Osteocyte (in vitro differentiated cells): ENCODE data around the gene TRMT112. TPM values are rescaled to one million over a fixed set of nuclear protein-coding genes. Genes with fewer than 3 reads are reported as not detected.

Experiments
- DNase-seq: peaks from one replicate; pipeline ENCODE4 v3.0.0; 2021; ENCODE audit warnings: mixed read lengths; ENCODE audit not compliant: unreplicated experiment; ENCODE audit errors: extremely low spot score
- H3K27ac Mint-ChIP-seq: one replicate; pipeline ENCODE4 v1.8.0; 2021; ENCODE audit warnings: mild to moderate bottlenecking, mixed read lengths; ENCODE audit not compliant: unreplicated experiment
- H3K27me3 Mint-ChIP-seq: one replicate; pipeline ENCODE4 v1.8.0; 2021; ENCODE audit warnings: mixed read lengths; ENCODE audit not compliant: unreplicated experiment
- H3K36me3 Mint-ChIP-seq: one replicate; pipeline ENCODE4 v1.8.0; 2021; ENCODE audit warnings: mixed read lengths; ENCODE audit not compliant: unreplicated experiment
- H3K4me1 Mint-ChIP-seq: one replicate; pipeline ENCODE4 v1.8.0; 2021; ENCODE audit warnings: mixed read lengths; ENCODE audit not compliant: unreplicated experiment
- H3K4me3 Mint-ChIP-seq: one replicate; pipeline ENCODE4 v1.8.0; 2021; ENCODE audit warnings: mild to moderate bottlenecking, moderate library complexity, mixed read lengths; ENCODE audit not compliant: unreplicated experiment
- H3K9me3 Mint-ChIP-seq: one replicate; pipeline ENCODE4 v1.8.0; 2021; ENCODE audit warnings: mixed read lengths; ENCODE audit not compliant: unreplicated experiment
- CTCF ChIP-seq: fragments of 200-600 bp; sonication (generic); IDR thresholded peaks from 2 replicates; pipeline ENCODE4 v1.5.0; 2021; ENCODE audit warnings: antibody characterized with exemption, mild to moderate bottlenecking, moderate library complexity
- total RNA-seq: library from RNA; stranded (reverse); gene quantifications from 2 replicates; pipeline ENCODE4 v1.2.1, GENCODE V29; 2021

The TRMT112 gene
- total RNA-seq, 1 donor from 2014 or later = 159 TPM

DNA sequence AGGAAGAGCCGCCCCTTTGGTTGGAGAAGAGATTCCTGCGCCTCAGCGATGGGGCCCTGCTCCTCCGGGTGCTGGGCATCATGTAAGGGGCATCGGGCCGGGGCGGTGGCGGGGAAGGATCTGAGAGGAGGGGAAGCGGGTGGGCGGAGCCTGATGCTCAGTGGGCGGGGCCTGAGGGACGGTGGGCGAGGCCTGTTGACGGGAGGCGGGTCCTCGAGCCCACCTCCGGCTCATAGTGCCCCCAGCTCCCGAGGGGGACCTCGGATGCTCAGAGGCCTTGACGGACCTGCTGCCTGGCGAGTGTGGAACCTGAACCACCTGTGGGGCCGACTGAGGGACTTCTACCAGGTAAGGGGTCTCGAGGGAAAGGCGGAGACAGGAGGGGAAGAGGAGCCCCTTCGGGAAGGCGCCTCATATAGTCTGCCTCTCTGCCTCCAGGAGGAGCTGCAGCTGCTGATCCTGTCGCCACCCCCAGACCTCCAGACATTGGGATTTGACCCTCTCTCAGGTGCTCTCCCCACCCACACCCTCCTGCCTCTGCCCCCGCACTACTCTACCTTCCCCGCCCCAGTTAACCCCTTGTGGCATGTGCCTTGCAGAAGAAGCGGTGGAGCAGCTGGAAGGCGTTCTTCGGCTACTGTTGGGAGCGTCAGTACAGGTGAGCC is 23.4 kb upstream of the TRMT112 start:
- Mint-ChIP-seq H3K27ac (no peak overlapping the region), H3K27me3 (no peaks in the 10 kb centered on the region), H3K4me1 (no peaks in the 10 kb centered on the region), H3K9me3 (no peaks in the 10 kb centered on the region), H3K36me3 (no peaks in the 10 kb centered on the region), H3K4me3 (no peak overlapping the region)
- DNase-seq = no peak
- TF ChIP-seq CTCF = no peak

- no peak for DNase-seq
- no peaks in the 10 kb centered on the region for H3K27me3 Mint-ChIP-seq
- TF ChIP-seq CTCF = no peak
- H3K4me3 Mint-ChIP-seq = no peak within 1 kb of the TSS
- no peaks in the 10 kb centered on the region for H3K9me3 Mint-ChIP-seq
- no peak within 1 kb of the TSS for H3K27ac Mint-ChIP-seq
- peaks cover 4% of the 10 kb centered on the region for H3K4me1 Mint-ChIP-seq
- H3K36me3 Mint-ChIP-seq = no peaks in the 10 kb centered on the region
These were observed 22.5 kb upstream of the TRMT112 start, which contains the start of gene CCDC88B for GRCh38 chr11:64339754-64340408. Gene CCDC88B (plus strand): TSS chr11:64340204. CDS start chr11:64340267, 63 bp downstream.

DNA sequence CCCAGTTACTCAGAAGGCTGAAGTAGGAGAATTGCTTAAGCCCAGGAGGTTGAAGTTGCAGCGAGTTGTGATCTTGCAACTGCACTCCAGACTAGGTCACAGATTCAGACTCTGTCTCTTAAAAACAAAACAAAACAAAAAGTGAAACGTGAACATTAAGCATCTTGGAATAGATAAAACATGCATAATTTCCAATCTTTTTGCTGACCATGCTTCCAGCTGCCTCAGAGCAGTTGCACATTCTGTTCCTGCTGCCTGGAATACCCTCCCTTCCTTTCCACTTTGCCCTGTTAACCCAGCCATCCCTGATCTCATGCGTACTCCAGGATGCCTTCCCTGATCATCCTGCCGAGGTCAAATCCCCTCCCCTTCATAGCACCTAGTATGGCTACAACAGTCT is 21.9 kb upstream of the TRMT112 start:
- no peak for TF ChIP-seq CTCF
- DNase-seq = no peak
- H3K27me3 Mint-ChIP-seq = no peaks in the 10 kb centered on the region
- H3K36me3 Mint-ChIP-seq = no peaks in the 10 kb centered on the region
- no peak overlapping the region for H3K4me3 Mint-ChIP-seq
- no peaks in the 10 kb centered on the region for H3K9me3 Mint-ChIP-seq
- H3K4me1 Mint-ChIP-seq = peaks cover 5% of the 10 kb centered on the region
- H3K27ac Mint-ChIP-seq = no peak overlapping the region

GRCh38 chr11:64338716-64339115 is 21.4 kb upstream of the TRMT112 start:
- Mint-ChIP-seq H3K4me1 (peaks cover 5% of the 10 kb centered on the region), H3K36me3 (no peaks in the 10 kb centered on the region)

More at GRCh38 chr11:64338716-64339115, 21.4 kb upstream of the TRMT112 start:
- Mint-ChIP-seq H3K4me3 (no peak overlapping the region), H3K27ac (no peak overlapping the region), H3K27me3 (no peaks in the 10 kb centered on the region), H3K9me3 (no peaks in the 10 kb centered on the region)
- TF ChIP-seq CTCF = no peak
- DNase-seq = no peak
